Stimulated activated CD4-positive, alpha-beta T cell treated with anti-CD3 and anti-CD28 coated beads, Interleukin-1b, Interleukin-23, amount 100 ng/mL, for 1 hour (primary cell): Measurements from ENCODE around the gene IGLL5.

Source experiments
- DNase-seq, 2 donors: peaks; one replicate each; pipeline ENCODE4 v3.0.0-alpha.2; 2020; ENCODE audit warnings: low read depth in 2 of 2

Gene IGLL5

DNA sequence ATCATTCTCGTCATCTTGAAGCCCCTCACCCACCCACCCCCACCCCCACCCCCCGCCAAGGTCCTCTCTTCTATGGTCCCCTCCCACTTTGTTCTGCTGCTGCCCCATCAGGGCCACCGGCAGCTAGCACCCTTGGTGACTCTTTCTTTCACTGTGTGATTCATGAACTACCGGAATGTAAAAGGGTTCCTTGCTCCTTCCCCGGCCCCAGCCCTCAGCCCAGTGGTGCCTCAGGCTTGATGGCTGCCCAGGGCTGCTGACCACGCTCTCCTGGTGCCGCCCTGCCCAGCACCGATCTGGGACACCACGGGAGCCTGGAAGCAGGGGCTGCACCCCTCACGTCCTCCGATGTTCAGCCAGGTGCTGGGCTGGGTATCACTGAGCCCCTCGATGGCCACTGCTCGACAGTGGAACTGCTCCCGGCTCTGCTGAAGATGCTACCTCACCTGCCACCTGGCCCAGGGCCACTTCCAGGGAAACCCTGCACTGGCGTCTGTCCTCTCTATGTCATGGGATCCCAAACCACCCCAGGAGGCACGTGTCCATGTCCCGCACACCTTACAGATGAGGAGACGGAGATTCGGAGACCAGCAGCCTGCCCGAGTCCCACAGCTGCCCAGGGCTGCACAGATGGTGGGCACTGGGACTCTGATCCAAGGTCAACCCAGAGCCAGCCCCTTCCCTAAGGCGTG lies 39.7 kb downstream of the IGLL5 start:
- DNase-seq: no peak

DNA sequence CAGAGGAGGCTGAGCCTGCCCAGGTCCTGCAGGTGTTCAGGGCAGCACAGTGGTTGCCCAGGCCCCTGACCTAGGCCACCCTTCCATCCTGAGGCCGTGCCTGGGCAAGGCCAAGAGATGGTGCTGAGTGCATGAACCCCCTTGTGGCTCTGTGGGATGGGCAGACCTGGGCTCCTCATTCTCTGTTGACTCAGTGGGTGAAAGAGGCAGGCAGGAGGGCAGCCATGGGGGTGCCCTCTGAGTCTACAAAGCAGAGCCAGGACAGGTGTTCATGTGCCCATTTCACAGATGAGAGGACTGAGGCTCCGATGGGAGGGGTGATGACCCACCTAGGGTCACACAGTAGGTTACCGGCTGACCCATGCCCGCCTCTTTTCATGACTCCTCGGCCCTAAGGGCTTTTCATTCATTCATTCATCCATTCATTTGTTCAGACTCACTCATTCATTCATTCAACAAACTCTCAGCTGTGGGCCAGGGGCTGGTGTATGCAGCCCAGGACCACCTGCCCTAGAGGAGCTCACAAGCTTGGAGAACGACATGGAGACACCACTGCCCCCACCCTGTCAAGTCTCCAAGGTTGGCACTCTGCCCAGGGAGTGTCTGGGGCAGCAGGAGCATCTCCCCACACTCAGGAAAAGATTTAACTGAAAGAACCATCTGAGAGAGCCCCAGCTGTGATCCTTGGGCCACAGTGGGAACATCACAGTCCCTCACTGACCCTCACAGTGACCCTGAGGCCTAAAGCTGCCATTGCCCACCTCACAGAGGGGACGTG lies 40.5 kb downstream of the IGLL5 start:
- no peak for DNase-seq

DNA sequence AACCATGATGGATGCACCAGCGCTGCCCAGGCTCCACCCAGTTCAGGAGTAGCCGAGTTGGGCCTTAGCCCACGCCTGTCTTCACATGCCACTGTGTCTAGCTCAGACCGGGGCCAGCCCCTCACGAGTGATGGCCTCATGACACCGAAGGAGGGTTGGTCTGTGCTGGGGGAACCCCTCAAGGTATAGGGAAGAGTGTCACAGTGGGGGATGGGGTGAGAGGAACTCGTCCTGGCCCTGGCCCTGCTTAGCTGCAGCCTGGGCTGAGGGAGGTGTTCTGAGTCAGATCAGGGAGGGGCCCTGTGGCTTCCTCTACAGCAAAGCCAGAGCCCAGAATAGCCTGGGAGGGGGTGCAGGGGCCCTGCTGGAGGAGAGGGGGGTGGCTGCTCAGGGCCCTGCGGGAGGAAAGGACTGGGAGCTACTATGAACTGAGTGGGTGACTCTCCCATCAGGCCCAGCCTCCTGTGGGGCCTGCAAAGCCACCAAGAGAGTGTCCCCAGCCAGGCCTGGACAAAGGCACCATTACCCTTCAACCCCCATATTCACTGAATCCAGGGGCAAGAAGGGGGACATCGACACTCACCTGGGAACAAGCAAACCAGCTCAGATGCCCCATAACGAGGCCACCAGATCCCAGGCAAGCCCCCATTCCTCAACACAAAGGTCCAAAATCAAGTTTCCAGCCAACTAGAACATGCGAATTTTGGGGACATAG lies 41.2 kb downstream of the IGLL5 start:
- DNase-seq: peak in 1 of 2 donors; percentile 5

GRCh38 chr22:22929381-22930221 lies 42.0 kb downstream of the IGLL5 start:
- no peak for DNase-seq

GRCh38 chr22:22930222-22930497 lies 42.5 kb downstream of the IGLL5 start:
- no peak for DNase-seq

GRCh38 chr22:22930571-22931556 lies 43.2 kb downstream of the IGLL5 start:
- DNase-seq: no peak

DNA sequence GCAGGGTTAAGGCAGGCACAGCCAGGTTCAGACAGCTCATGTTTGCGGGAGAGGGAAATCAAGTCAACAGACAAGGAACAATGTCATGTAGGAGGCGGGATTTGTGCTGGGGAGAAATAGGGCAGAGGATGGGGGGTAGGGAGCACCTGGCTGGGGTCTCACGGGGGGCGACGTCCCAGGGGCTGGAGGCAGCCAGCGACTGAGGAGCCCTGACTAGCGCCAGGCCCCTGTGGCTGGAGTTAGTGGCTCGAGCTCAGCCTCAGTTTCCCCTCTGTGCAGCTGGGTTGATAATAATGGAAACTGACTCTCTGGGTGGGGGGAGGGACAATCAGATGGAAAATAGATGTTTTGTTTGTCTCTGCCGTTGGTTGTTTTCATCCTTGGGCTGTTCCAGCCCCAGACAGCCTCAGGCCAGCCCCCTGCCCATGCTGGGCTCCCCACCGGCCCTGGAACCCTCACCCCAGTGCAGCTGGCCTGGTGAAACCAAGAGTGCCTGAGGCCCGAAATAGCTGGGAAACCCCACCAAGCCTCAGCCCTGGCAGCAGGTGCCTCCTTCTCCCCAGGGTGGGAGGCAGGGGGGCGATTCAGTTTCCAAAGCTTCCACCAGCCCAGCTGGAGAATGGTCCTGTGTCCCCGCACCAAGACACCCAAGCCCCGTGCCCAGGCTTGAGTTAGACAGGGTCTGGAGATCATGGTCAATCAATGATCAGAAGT lies 44.1 kb downstream of the IGLL5 start:
- no peak for DNase-seq

DNA sequence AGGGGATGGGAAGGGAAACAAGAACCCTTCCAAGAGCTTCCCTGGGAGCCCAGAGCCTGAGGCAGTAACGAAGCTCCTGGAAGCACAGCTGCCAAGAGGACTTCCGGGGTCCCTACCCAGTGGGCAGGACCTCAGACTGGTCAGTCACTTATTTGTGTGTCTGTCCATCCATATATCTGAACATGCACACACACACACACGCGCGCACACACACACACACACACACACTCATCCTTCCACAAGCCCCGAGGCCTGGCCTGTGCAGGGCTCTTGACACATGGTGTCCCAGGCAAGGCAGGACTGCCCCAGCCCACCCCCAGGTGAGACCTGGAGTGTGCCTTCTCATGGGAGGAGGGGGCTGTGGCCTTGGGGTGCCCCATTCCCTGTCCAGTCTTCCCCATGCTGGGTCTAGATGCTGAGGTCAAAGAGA lies 44.9 kb downstream of the IGLL5 start:
- no peak for DNase-seq

DNA sequence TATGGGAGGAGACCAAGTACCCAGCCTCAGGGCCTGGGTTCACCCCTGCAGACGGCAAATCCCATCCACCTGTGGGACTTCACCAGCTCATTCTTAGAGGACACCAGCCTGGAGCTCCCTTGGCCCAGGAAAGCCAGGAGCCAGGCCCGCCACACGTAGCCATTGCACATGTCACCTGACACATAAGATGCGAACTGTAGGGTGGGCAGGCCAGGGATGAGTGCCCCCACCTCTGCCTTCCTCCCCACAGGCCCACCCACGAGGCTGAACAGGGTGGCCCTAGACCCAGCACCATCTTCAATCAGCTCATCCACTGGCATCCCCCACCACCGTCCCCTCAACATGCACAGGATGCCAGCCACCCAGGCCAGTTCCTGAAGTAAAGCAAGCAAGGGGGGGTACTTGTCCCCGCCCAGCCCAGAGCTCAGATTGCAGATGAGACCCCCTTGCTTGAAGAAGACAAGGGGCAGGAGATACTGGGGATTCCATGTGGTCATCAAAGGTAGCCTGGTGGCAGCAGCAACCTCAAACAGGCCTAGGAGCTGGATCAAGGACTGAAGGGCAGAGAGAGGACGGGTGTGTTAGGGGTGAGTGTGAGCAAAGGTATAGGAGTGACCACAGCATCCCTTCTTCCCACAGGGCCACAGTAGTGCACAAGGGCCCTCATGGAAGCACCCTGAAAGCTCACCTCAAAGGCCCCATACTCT lies 45.6 kb downstream of the IGLL5 start:
- no peak for DNase-seq

- DNase-seq: no peak
Measured at GRCh38 chr22:22933807-22934542, 46.4 kb downstream of the IGLL5 start.

- no peak for DNase-seq
Measured at GRCh38 chr22:22934543-22935055, 47.0 kb downstream of the IGLL5 start.

DNA sequence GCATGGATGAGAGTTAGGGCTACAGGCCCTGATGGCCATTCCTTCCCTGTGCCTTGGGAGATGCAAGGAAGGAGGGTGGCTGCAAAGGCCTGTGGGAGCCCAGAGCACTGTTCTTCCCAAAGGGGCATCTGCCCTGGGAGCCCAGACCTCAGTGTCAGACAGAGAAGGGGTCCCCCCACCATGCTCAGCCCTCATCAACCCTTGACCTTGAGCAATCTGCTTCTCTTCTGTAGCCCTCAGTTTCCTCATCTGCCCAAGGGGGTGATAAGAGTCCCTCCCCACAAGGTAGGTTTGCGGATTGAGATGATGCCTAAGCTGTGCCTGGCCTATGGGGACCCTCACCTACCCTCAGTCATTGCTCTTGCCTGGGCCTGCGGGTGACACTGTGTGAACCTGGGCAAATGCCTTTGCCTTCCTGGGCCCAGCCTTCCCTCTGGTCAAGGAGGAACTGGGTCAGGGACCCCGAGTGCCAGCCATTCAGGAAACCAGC lies 47.5 kb downstream of the IGLL5 start:
- DNase-seq: no peak

DNA sequence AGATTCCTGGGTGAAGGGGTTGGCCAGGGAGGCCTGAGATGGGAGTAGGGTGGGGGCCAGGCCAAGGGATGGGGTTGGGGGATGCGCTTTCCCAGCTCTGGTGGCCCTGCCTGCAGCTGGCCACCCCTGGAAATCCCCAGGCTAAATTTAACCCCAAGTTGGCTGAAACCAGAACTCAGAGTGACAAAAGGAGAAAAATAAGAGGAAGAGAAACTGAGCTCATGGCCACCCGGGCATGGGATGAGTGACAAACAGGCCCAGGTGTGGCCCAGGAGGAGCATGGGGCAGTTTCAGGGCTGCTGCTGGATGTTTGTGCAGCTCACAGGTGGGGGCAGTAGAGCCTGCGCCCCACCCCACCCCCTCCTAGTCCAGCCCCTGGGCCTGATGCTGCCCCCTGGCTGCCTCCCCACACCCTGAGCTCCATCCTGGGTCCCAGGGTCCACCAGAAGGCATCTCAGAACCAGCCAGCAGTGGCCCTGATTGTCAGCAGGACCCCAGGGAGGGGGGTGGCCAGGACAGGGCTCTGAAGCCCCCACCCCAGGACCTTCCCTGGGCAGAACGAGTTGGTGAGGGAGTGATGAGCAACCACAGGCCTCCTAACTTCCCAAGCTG lies 48.0 kb downstream of the IGLL5 start:
- no peak for DNase-seq

DNA sequence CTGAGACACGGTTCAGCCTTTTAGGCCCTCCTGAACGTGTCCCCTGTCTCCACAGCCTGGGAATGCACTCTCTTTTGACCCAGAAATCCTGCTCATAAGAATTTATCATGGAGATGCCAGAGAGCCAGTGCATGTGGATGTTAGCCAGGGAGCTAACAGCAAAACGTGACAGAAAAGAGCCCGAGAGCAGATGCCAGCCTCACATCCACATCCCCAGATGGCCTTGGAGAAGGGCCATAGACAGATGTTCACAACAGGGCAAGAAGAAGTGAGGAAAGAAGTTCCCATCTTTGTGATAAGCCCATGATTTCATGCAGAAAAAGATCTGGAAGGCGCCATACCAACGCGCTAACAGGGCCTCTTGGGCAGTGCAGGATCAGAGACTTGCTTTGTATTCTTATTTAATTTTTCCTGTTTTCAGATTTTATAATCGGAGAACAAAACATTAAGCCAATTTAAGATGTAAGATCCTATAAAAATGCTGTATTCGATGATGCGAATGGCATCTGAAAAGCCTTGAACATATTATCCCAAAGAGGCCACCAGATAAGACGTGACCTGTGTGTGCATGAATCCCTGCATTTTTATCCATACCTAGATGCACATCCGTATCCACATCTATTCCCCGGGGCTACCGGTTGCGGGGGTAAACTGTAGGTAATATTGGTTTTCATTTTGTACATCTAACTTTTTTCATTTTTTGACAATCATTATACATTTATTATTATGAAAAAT lies 48.7 kb downstream of the IGLL5 start:
- no peak for DNase-seq

- DNase-seq: no peak
Measured at GRCh38 chr22:22936915-22937656, 49.5 kb downstream of the IGLL5 start.

DNA sequence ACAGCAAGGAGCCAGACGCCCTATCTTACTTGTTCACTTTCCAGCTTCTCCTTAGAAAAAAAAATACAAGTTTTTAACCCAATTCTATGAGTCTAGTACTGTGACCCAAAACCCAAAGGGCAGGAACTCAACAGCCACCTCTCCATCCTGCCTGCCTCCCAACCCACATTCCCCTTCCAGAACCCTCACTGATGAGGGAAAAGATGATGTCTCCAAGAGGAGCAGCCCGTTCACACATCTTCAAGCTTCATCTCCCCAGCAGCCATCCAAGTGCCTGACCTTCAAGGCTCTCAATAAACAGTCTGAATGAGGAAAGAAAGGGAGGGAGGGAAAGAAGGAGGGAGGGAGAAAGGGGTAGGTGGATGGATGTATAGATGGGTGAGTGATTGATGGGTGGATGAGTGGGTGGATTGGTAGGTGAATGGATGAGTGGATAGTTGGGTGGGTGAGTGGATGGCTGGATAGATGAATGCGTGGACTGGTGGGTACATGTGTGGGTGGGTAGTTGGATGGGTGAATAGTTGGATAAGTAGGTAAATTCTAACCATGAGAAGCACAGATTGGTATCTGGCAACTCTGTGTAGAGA lies 50.4 kb downstream of the IGLL5 start:
- DNase-seq: no peak
